Activated CD8-positive, alpha-beta T cell treated with anti-CD3 and anti-CD28 coated beads for 36 hours (primary cell): ENCODE results near the gene FCER1G. TPM values are rescaled to one million over a fixed set of nuclear protein-coding genes. Genes with fewer than 3 reads are reported as not detected.

ENCODE experiments used
- ATAC-seq: fragments of 200-7000 bp; cut with Tn5 transposase; one replicate; pipeline ENCODE4 v1.10.0; 2021; ENCODE audit warnings: mild to moderate bottlenecking, moderate library complexity
- CTCF ChIA-PET: fragments of 350-600 bp; sonication (Branson Sonifier 250); formaldehyde crosslinking; loops from one replicate; lab custom pipeline; 2021; ENCODE audit warnings: antibody characterized with exemption; lab: Charles Lee
- POLR2A ChIA-PET: fragments of 350-600 bp; sonication (Branson Sonifier 250); formaldehyde crosslinking; loops from one replicate; lab custom pipeline; 2021; ENCODE audit warnings: antibody characterized with exemption; lab: Charles Lee
- DNase-seq: peaks from one replicate; pipeline ENCODE4 v3.0.0-alpha.2; 2020
- H3K27ac Mint-ChIP-seq: one replicate; pipeline ENCODE4 v1.8.0; 2021; ENCODE audit warnings: mild to moderate bottlenecking, mixed read lengths
- H3K27me3 Mint-ChIP-seq: one replicate; pipeline ENCODE4 v1.8.0; 2021; ENCODE audit warnings: mixed read lengths
- H3K36me3 Mint-ChIP-seq: one replicate; pipeline ENCODE4 v1.8.0; 2021; ENCODE audit warnings: low read depth, mixed read lengths
- H3K4me1 Mint-ChIP-seq: one replicate; pipeline ENCODE4 v1.8.0; 2021; ENCODE audit warnings: low read depth, mixed read lengths
- H3K4me3 Mint-ChIP-seq: one replicate; pipeline ENCODE4 v1.8.0; 2021; ENCODE audit warnings: mild to moderate bottlenecking, moderate library complexity, mixed read lengths
- H3K9me3 Mint-ChIP-seq: one replicate; pipeline ENCODE4 v1.8.0; 2021; ENCODE audit warnings: mixed read lengths
- intact Hi-C: fragments of 100-400 bp; cut with micrococcal nuclease; formaldehyde crosslinking; loops from one replicate; pipeline ENCODE4 v1.10.0; 2022
- total RNA-seq, 2 experiments: library from RNA; stranded (reverse); gene quantifications; one replicate each; pipeline ENCODE4 v1.2.3, GENCODE V29; 2021
- TF ChIP-seq, protein P1 (sequence below): fragments of 200-600 bp; IDR thresholded peaks from one replicate; pipeline ENCODE4 v1.8.0; 2022; ENCODE audit warnings: antibody characterized with exemption, mild to moderate bottlenecking

The FCER1G gene
- total RNA-seq, 2 experiments from 2014 or later, result 0.60 to 0.81 TPM

DNA sequence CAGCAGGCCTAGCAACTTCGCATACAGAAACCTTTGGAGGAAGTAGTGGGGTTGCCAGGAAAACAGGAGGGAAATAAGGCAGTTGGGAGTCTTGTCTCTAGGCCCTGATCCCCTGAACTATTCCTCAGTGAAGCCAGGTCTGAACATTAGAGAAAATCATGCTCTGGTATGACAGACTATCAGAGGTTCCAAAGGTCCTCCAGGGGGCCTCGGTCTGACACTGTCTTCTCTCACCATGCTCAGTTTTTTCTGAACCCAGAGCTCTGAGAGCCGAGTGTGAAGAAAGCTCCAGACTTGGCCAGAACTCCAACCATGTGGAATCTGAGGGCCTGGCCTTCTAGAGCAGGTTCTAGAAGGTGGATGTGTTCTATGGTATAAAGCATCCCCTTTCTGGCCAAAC lies 14.8 kb downstream of the FCER1G start:
- ATAC-seq, result no peak
- ChIA-PET POLR2A (interaction anchor here (1.5 kb wide), 2 partner anchors 28 kb away, joined by 5 read pairs; partner anchors contain the start of gene PCP4L1), CTCF (interaction anchor here (1.0 to 15.8 kb wide), 9 partner anchors 13 to 154 kb away, joined by 3 to 306 read pairs (median 6); partner anchors contain the start of genes ADAMTS4, NDUFS2 and PCP4L1)

DNA sequence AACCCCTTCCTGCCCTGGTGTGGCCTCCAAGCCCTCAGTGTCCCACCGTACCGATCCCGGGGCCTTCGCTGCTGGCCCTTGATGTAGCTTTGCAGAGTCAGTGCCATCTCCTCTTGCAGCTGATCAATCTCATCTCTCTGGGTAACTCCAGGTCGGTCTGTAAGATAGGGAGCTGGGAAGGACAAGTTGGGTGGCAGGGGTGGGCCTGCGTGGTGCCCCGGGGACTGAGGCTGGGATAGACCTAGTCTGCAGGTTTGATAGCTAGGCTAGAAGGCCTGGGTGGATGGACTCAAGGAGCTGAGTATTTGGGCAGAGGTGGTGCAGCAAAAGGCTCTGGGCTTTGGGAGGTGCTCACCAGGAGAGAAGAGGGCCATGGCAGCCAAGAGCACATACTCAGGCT lies 15.7 kb downstream of the FCER1G start:
- ChIA-PET CTCF (interaction anchor here (1.4 to 15.8 kb wide), 7 partner anchors 14 to 153 kb away, joined by 4 to 306 read pairs (median 6); partner anchors contain the start of genes ADAMTS4 and NDUFS2), POLR2A (interaction anchor here (0.6 to 1.5 kb wide), 4 partner anchors 12 to 140 kb away, joined by 3 to 5 read pairs (median 4); partner anchors contain the start of gene PCP4L1)
- ATAC-seq (no peak), DNase-seq (no peak)
- Mint-ChIP-seq H3K27me3 (no peaks in the 10 kb centered on the region), H3K27ac (no peak overlapping the region), H3K4me3 (no peak overlapping the region), H3K4me1 (peaks cover 17% of the 10 kb centered on the region), H3K9me3 (no peaks in the 10 kb centered on the region), H3K36me3 (peaks cover 11% of the 10 kb centered on the region)
- TF ChIP-seq, protein P1, sequence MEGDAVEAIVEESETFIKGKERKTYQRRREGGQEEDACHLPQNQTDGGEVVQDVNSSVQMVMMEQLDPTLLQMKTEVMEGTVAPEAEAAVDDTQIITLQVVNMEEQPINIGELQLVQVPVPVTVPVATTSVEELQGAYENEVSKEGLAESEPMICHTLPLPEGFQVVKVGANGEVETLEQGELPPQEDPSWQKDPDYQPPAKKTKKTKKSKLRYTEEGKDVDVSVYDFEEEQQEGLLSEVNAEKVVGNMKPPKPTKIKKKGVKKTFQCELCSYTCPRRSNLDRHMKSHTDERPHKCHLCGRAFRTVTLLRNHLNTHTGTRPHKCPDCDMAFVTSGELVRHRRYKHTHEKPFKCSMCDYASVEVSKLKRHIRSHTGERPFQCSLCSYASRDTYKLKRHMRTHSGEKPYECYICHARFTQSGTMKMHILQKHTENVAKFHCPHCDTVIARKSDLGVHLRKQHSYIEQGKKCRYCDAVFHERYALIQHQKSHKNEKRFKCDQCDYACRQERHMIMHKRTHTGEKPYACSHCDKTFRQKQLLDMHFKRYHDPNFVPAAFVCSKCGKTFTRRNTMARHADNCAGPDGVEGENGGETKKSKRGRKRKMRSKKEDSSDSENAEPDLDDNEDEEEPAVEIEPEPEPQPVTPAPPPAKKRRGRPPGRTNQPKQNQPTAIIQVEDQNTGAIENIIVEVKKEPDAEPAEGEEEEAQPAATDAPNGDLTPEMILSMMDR, result no peak
- intact Hi-C loops, result no loop called here

More for the DNA sequence above, 14.8 kb downstream of the FCER1G start:
- Mint-ChIP-seq H3K27ac (no peak overlapping the region), H3K36me3 (peaks cover 11% of the 10 kb centered on the region), H3K27me3 (no peaks in the 10 kb centered on the region), H3K4me1 (peaks cover 23% of the 10 kb centered on the region), H3K9me3 (no peaks in the 10 kb centered on the region), H3K4me3 (no peak overlapping the region)
- DNase-seq, result no peak
- intact Hi-C loops, result loop anchor here (5.0 kb wide), 1 partner anchor 62 kb away; no protein-coding TSS in a partner anchor
- TF ChIP-seq, protein P1, result no peak

DNA sequence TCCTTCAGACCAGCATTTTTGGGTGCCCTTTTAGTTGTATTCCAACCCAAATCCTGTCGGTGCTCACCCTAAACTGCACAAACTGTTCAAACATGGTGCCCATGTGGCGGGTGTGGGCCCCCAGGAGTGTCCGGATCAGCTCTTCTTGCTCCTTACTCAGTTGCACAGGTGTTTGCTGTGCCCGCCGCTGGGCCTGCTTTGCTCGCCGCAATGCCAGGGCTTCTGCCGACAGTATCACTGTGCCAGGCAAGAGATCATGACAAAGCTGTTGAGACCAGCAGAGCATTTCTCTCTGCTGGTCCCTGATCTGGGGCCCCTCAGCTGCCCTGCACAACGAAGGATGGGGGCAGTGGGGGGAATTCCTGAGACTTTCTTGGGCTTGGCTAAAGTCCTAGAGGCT lies 18.0 kb downstream of the FCER1G start:
- H3K27me3 Mint-ChIP-seq, result no peaks in the 10 kb centered on the region
- H3K9me3 Mint-ChIP-seq, result no peaks in the 10 kb centered on the region
- no peak overlapping the region for H3K4me3 Mint-ChIP-seq
- ChIA-PET POLR2A (interaction anchor here (1.6 kb wide), 1 partner anchor 9 kb away, joined by 4 read pairs; no protein-coding TSS in a partner anchor), CTCF (interaction anchor here (1.5 to 8.9 kb wide), 3 partner anchors 25 to 73 kb away, joined by 5 to 89 read pairs (median 5); partner anchors contain the start of gene PCP4L1)
- H3K27ac Mint-ChIP-seq, result no peak overlapping the region
- DNase-seq (no peak), ATAC-seq (no peak)
- H3K4me1 Mint-ChIP-seq, result no peaks in the 10 kb centered on the region
- intact Hi-C loops, result no loop called here
- TF ChIP-seq, protein P1, result no peak
- peaks cover 7% of the 10 kb centered on the region for H3K36me3 Mint-ChIP-seq

DNA sequence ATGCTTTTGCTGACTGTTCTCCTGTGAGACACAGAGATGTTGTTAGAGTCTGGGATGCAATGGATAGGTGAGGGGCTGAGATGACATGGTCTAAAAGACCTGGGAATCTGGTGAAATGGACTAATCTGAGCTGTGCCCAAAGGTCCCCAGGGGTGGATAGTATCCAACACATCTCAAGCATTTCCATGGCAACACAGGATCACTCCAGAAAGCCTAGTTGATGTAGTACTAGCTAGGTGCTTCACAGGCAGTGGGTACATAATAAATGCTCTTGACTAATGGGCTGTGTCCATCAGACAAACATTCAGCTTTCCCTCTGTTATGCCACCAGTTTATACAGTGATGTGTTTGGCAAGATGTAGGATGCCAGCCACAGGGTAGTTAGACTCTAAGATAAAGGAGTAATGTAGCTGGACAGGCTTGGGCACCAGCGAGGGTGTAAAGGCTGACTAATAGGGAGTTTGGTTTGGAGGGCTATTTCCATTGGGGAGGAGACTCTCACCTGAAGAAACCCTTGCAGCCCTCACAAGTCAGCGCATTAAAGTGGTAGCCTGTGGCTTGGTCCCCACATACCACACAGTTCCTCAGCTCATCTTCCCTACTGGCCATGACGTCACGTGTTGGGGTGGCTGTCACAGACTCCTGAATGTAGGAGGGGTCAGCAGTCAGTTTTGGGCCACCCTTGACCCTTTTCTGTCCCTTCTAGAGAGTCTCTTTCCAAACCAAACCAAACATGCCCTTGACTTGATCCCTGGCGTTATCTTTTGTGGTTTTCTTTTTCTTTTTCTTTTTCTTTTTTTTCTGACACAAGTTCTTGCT lies 21.1 kb downstream of the FCER1G start:
- no peak for ATAC-seq
- no peak overlapping the region for H3K27ac Mint-ChIP-seq
- intact Hi-C loops, result no loop called here
- no peaks in the 10 kb centered on the region for H3K36me3 Mint-ChIP-seq
- H3K4me1 Mint-ChIP-seq, result no peaks in the 10 kb centered on the region
- H3K4me3 Mint-ChIP-seq, result no peak overlapping the region
- CTCF ChIA-PET, result interaction anchor here (0.7 to 4.3 kb wide), 5 partner anchors 9 to 146 kb away, joined by 3 to 29 read pairs (median 4); partner anchors contain the start of gene TOMM40L
- DNase-seq, result no peak
- H3K27me3 Mint-ChIP-seq, result peaks cover 6% of the 10 kb centered on the region
- TF ChIP-seq, protein P1, result no peak
- POLR2A ChIA-PET, result interaction anchor here (1.1 to 1.6 kb wide), 2 partner anchors 24 to 33 kb away, joined by 3 to 4 read pairs; no protein-coding TSS in a partner anchor
- no peaks in the 10 kb centered on the region for H3K9me3 Mint-ChIP-seq
